Caco-2 (cell line): ENCODE measurements around the gene APAF1. TPM values are rescaled to one million over a fixed set of nuclear protein-coding genes. Genes with fewer than 3 reads are reported as not detected.

Source experiments
- BruUV-seq: library from RNA; stranded (reverse); fragments of 400-500 nt; replicated peaks from 2 replicates; lab custom pipeline; 2021; lab: Mats Ljungman, UMichigan
- CTCF ChIA-PET: fragments of 300-600 bp; sonication (Branson Sonifier 250); formaldehyde crosslinking; loops from one replicate; lab custom pipeline; 2022; ENCODE audit warnings: antibody characterized with exemption; lab: Charles Lee
- POLR2A ChIA-PET: fragments of 300-600 bp; sonication (Branson Sonifier 250); formaldehyde crosslinking; loops from one replicate; lab custom pipeline; 2022; ENCODE audit warnings: antibody characterized with exemption; lab: Charles Lee
- DNase-seq, 2 experiments: peaks; one replicate each; pipeline versions ENCODE4 v3.0.0 to v3.0.0-alpha.2; 2020 to 2022
- H3K27me3 ChIP-seq: replicated peaks from 2 replicates; pipeline ENCODE4 v1.6.0; 2011; ENCODE audit warnings: low read length; ENCODE audit not compliant: control insufficient read depth, insufficient read depth
- H3K36me3 ChIP-seq: 2 replicates; pipeline ENCODE4 v1.5.1; 2011; ENCODE audit warnings: low read length; ENCODE audit not compliant: control insufficient read depth, insufficient read depth
- H3K4me1 ChIP-seq: fragments of 250-450 bp; sonication (Bioruptor Pico); 2 replicates; pipeline ENCODE4 v1.5.1; 2020; ENCODE audit warnings: mild to moderate bottlenecking
- H3K4me3 ChIP-seq: 2 replicates; pipeline ENCODE4 v1.5.1; 2011; ENCODE audit warnings: low read depth, mild to moderate bottlenecking, control low read depth, low read length
- H3K9me3 ChIP-seq: fragments of 250-450 bp; sonication (Bioruptor Pico); 2 replicates; pipeline ENCODE4 v1.5.1; 2020; ENCODE audit warnings: mild to moderate bottlenecking, moderate library complexity
- H3K27ac Mint-ChIP-seq: one replicate; pipeline ENCODE4 v1.8.0; 2022; ENCODE audit warnings: mixed read lengths; ENCODE audit not compliant: unreplicated experiment
- H3K27me3 Mint-ChIP-seq: one replicate; pipeline ENCODE4 v1.8.0; 2022; ENCODE audit warnings: mixed read lengths; ENCODE audit not compliant: insufficient read depth, unreplicated experiment
- H3K36me3 Mint-ChIP-seq: one replicate; pipeline ENCODE4 v1.8.0; 2022; ENCODE audit warnings: mild to moderate bottlenecking, mixed read lengths; ENCODE audit not compliant: insufficient read depth, unreplicated experiment
- H3K4me1 Mint-ChIP-seq: one replicate; pipeline ENCODE4 v1.8.0; 2022; ENCODE audit warnings: low read depth, mixed read lengths; ENCODE audit not compliant: unreplicated experiment
- H3K4me3 Mint-ChIP-seq: one replicate; pipeline ENCODE4 v1.8.0; 2022; ENCODE audit warnings: mild to moderate bottlenecking, moderate library complexity, mixed read lengths; ENCODE audit not compliant: unreplicated experiment
- H3K9me3 Mint-ChIP-seq: one replicate; pipeline ENCODE4 v1.8.0; 2022; ENCODE audit warnings: mixed read lengths; ENCODE audit not compliant: unreplicated experiment
- CTCF ChIP-seq, 2 experiments: fragments of 200-600 bp in 1 of 2; IDR thresholded peaks; 1 replicate in 1 of 2; 2 replicates in 1 of 2; pipeline versions ENCODE4 v1.5.1 to v1.8.0; 2011 to 2022; ENCODE audit warnings: antibody characterized with exemption in 1 of 2, control low read depth in 1 of 2, inconsistent platforms in 1 of 2, low read depth in 1 of 2, low read length in 1 of 2, mild to moderate bottlenecking in 1 of 2, moderate library complexity in 1 of 2; ENCODE audit not compliant: insufficient read depth in 1 of 2, severe bottlenecking in 1 of 2, unreplicated experiment in 1 of 2
- intact Hi-C: fragments of 100-400 bp; cut with micrococcal nuclease; formaldehyde crosslinking; loops from one replicate; pipeline ENCODE4 v1.10.0; 2022; ENCODE audit not compliant: unreplicated experiment
- total RNA-seq: library from RNA; stranded (reverse); gene quantifications from 2 replicates; pipeline ENCODE4 v1.2.3, GENCODE V29; 2022

Gene APAF1
- total RNA-seq, 1 experiment from 2014 or later, result 13.4 TPM

GRCh38 chr12:98769068-98769467 is 124.0 kb downstream of the APAF1 start:
- CTCF ChIA-PET, result interaction anchor here (0.7 kb wide), 1 partner anchor 114 kb away, joined by 7 read pairs; no protein-coding TSS in a partner anchor
- Mint-ChIP-seq H3K9me3 (no peaks in the 10 kb centered on the region), H3K27ac (no peak overlapping the region), H3K27me3 (no peaks in the 10 kb centered on the region), H3K36me3 (no peaks in the 10 kb centered on the region), H3K4me1 (no peaks in the 10 kb centered on the region), H3K4me3 (no peak overlapping the region)
- no peaks in the 10 kb centered on the region for H3K36me3 ChIP-seq
- BruUV-seq, result no TSS peak
- POLR2A ChIA-PET, result no interaction called here
- no peaks in the 10 kb centered on the region; the same call in 1 of the 2 replicates for H3K9me3 ChIP-seq
- no peak for DNase-seq
- no peak overlapping the region for H3K4me3 ChIP-seq
- no peak for TF ChIP-seq CTCF (IDR thresholded peaks at IDR 0.05; ENCODE audit: insufficient read depth in 1 of 2, low read depth in 1 of 2, low read length in 1 of 2, severe bottlenecking in 1 of 2, unreplicated experiment in 1 of 2)
- H3K27me3 ChIP-seq, result no peaks in the 10 kb centered on the region
- intact Hi-C loops, result no loop called here
- H3K4me1 ChIP-seq, result no peaks in the 10 kb centered on the region

GRCh38 chr12:98770230-98770629 is 125.1 kb downstream of the APAF1 start:
- BruUV-seq, result no TSS peak
- H3K27me3 Mint-ChIP-seq, result peaks cover under 1% of the 10 kb centered on the region
- H3K36me3 Mint-ChIP-seq, result no peaks in the 10 kb centered on the region
- intact Hi-C loops, result no loop called here
- no peaks in the 10 kb centered on the region for H3K4me1 Mint-ChIP-seq
- H3K4me3 Mint-ChIP-seq, result no peak overlapping the region
- Histone ChIP-seq H3K36me3 (no peaks in the 10 kb centered on the region), H3K27me3 (no peaks in the 10 kb centered on the region), H3K4me1 (no peaks in the 10 kb centered on the region), H3K4me3 (no peak overlapping the region), H3K9me3 (no peaks in the 10 kb centered on the region; the same call in 1 of the 2 replicates)
- no peak for DNase-seq
- no peak overlapping the region for H3K27ac Mint-ChIP-seq
- H3K9me3 Mint-ChIP-seq, result no peaks in the 10 kb centered on the region
- CTCF ChIA-PET, result no interaction called here
- no peak for TF ChIP-seq CTCF (IDR thresholded peaks at IDR 0.05; ENCODE audit: insufficient read depth in 1 of 2, low read depth in 1 of 2, low read length in 1 of 2, severe bottlenecking in 1 of 2, unreplicated experiment in 1 of 2)
- POLR2A ChIA-PET, result no interaction called here

GRCh38 chr12:98771811-98772752 is 127.0 kb downstream of the APAF1 start:
- TF ChIP-seq CTCF (IDR thresholded peaks at IDR 0.05; ENCODE audit: insufficient read depth in 1 of 2, low read depth in 1 of 2, low read length in 1 of 2, severe bottlenecking in 1 of 2, unreplicated experiment in 1 of 2), result no peak
- Mint-ChIP-seq H3K27me3 (peaks cover 2% of the 10 kb centered on the region), H3K9me3 (no peaks in the 10 kb centered on the region), H3K27ac (no peak overlapping the region), H3K4me3 (no peak overlapping the region), H3K36me3 (no peaks in the 10 kb centered on the region), H3K4me1 (no peaks in the 10 kb centered on the region)
- Histone ChIP-seq H3K4me3 (no peak overlapping the region), H3K27me3 (no peaks in the 10 kb centered on the region), H3K4me1 (no peaks in the 10 kb centered on the region), H3K9me3 (no peaks in the 10 kb centered on the region; the same call in 1 of the 2 replicates), H3K36me3 (no peaks in the 10 kb centered on the region)
- intact Hi-C loops, result no loop called here
- no peak for DNase-seq
- CTCF ChIA-PET, result no interaction called here
- no TSS peak for BruUV-seq
- POLR2A ChIA-PET, result no interaction called here
